BLaER1 treated with 17β-estradiol and CSF1 and Interleukin-3, amounts not matched to agents 10 nM and 100 nM (cell line): ENCODE data around the gene RAB5IF.

ENCODE experiments used
- H3K27ac ChIP-seq, 11 experiments: shearing (Covaris generic); formaldehyde crosslinking; 2 replicates each; pipeline ENCODE4 v1.8.1; 2022
- H3K27me3 ChIP-seq, 11 experiments: shearing (Covaris generic); formaldehyde crosslinking; 2 replicates each; pipeline ENCODE4 v1.8.1; 2022
- H3K36me3 ChIP-seq, 11 experiments: shearing (Covaris generic); formaldehyde crosslinking; 2 replicates each; pipeline ENCODE4 v1.8.1; 2022
- H3K4me1 ChIP-seq, 10 experiments: shearing (Covaris generic); formaldehyde crosslinking; 2 replicates each; pipeline ENCODE4 v1.8.1; 2022
- H3K4me2 ChIP-seq, 11 experiments: shearing (Covaris generic); formaldehyde crosslinking; 2 replicates each; pipeline ENCODE4 v1.8.1; 2022
- H3K4me3 ChIP-seq, 10 experiments: shearing (Covaris generic); formaldehyde crosslinking; 2 replicates each; pipeline ENCODE4 v1.8.1; 2022
- H3K9ac ChIP-seq, 11 experiments: shearing (Covaris generic); formaldehyde crosslinking; 2 replicates each; pipeline ENCODE4 v1.8.1; 2022
- H3K9me3 ChIP-seq, 11 experiments: shearing (Covaris generic); formaldehyde crosslinking; replicated peaks in 1 of 11; 2 replicates each; pipeline ENCODE4 v1.8.1; 2022
- H4K20me1 ChIP-seq, 11 experiments: shearing (Covaris generic); formaldehyde crosslinking; 2 replicates each; pipeline ENCODE4 v1.8.1; 2022
- Cebpa-rat ChIP-seq, 11 experiments: shearing (Covaris generic); IDR thresholded peaks; 2 replicates each; pipeline ENCODE4 v1.8.1; 2022

Gene RAB5IF

GRCh38 chr20:36582322-36582721 is 23.3 kb upstream of the RAB5IF start:
- H3K27me3 ChIP-seq = no peaks in the 10 kb centered on the region
- H3K27ac ChIP-seq = no peak overlapping the region
- no peak for TF ChIP-seq Cebpa-rat (IDR thresholded peaks at IDR 0.05)
- no peak overlapping the region for H3K4me3 ChIP-seq
- no peak overlapping the region for H3K4me2 ChIP-seq
- H3K9ac ChIP-seq = peak overlapping the region in 1 of 11 experiments; percentile 2; a peak in 1 of 22 replicates
- H3K4me1 ChIP-seq = peaks cover 0 to 54% (median 40%) of the 10 kb centered on the region in 10 experiments; a peak in 16 of 20 replicates
- no peaks in the 10 kb centered on the region for H3K9me3 ChIP-seq
- peaks cover 10 to 100% (median 100%) of the 10 kb centered on the region in 11 experiments; a peak in 21 of 22 replicates for H4K20me1 ChIP-seq
- H3K36me3 ChIP-seq = peaks cover 55 to 100% (median 99%) of the 10 kb centered on the region in 11 experiments

DNA sequence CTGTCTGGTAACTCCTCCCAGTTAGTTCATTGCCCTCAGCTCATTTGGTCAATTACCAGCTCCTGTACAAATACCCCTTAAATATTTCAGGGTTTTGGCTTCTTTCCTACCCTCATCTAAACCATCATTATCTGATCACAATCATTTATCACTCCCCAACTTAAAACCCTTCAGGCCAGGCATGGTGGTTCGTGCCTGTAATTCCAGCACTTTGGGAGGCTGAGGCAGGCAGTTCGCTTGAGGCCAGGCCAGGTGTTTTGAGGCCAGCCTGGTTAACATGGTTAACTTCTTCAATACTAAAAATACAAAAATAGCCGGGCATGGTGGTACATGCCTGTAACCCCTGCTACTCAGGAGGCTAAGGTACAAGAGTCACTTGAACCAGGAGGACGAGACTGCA is 22.8 kb upstream of the RAB5IF start:
- Histone ChIP-seq H3K36me3 (peaks cover 57 to 100% (median 99%) of the 10 kb centered on the region in 11 experiments), H3K9ac (peak overlapping the region in 1 of 11 experiments; percentile 2; a peak in 1 of 22 replicates), H4K20me1 (peaks cover 7 to 100% (median 100%) of the 10 kb centered on the region in 11 experiments; a peak in 21 of 22 replicates), H3K4me2 (no peak overlapping the region; a peak in 2 of 22 replicates), H3K4me3 (no peak overlapping the region), H3K27me3 (no peaks in the 10 kb centered on the region), H3K27ac (no peak overlapping the region), H3K9me3 (no peaks in the 10 kb centered on the region), H3K4me1 (peaks cover 0 to 51% (median 40%) of the 10 kb centered on the region in 10 experiments; a peak in 16 of 20 replicates)
- TF ChIP-seq Cebpa-rat (IDR thresholded peaks at IDR 0.05) = no peak

DNA sequence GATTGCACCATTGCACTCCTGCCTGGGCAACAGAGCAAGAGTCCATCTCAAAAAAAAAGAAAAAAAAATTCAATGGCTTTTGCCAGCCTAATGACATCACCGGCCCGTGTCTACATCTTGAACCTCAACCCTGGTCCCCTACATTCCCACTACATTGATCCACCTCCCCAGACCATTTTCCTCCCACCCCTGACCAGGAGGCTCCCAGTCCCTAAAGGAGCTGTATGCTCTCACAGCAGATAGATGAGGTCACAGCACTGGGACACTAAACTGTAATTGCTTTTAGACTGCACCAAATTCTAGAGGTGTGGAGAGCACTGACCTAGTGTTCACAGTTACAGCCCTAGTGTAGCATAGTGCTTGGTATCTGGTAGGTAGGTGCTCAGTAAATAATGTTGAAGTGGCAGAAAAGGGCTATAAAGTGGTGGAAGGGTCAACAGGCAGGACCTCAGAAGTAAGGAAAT is 21.5 kb upstream of the RAB5IF start:
- H3K27ac ChIP-seq = no peak overlapping the region
- H3K4me2 ChIP-seq = peak overlapping the region in 5 of 11 experiments; percentile 3 to 41 (median 24); a peak in 7 of 22 replicates
- no peak overlapping the region for H3K4me3 ChIP-seq
- H3K9ac ChIP-seq = no peak overlapping the region
- peaks cover 0 to 100% (median 100%) of the 10 kb centered on the region in 11 experiments; a peak in 21 of 22 replicates for H4K20me1 ChIP-seq
- peaks cover 0 to 48% (median 40%) of the 10 kb centered on the region in 10 experiments; a peak in 16 of 20 replicates for H3K4me1 ChIP-seq
- no peaks in the 10 kb centered on the region for H3K27me3 ChIP-seq
- TF ChIP-seq Cebpa-rat (IDR thresholded peaks at IDR 0.05) = no peak
- H3K36me3 ChIP-seq = peaks cover 51 to 100% (median 99%) of the 10 kb centered on the region in 11 experiments
- no peaks in the 10 kb centered on the region for H3K9me3 ChIP-seq

- peak overlapping the region in 3 of 11 experiments; percentile 19 to 47 (median 36); a peak in 3 of 22 replicates for H3K9ac ChIP-seq
- peak overlapping the region in 6 of 11 experiments; percentile 14 to 41 (median 38); a peak in 9 of 22 replicates for H3K4me2 ChIP-seq
- peaks cover 39 to 100% (median 99%) of the 10 kb centered on the region in 11 experiments for H3K36me3 ChIP-seq
- no peaks in the 10 kb centered on the region for H3K9me3 ChIP-seq
- H3K27me3 ChIP-seq = no peaks in the 10 kb centered on the region
- H3K27ac ChIP-seq = peak overlapping the region in 6 of 11 experiments; percentile 0 to 31 (median 16); a peak in 4 of 22 replicates
- TF ChIP-seq Cebpa-rat (IDR thresholded peaks at IDR 0.05) = no peak
- no peak overlapping the region for H3K4me3 ChIP-seq
- H4K20me1 ChIP-seq = peaks cover 0 to 100% (median 100%) of the 10 kb centered on the region in 11 experiments; a peak in 20 of 22 replicates
- H3K4me1 ChIP-seq = peaks cover 0 to 48% (median 41%) of the 10 kb centered on the region in 10 experiments; a peak in 16 of 20 replicates
Measured at GRCh38 chr20:36585410-36586125, 20.0 kb upstream of the RAB5IF start.

DNA sequence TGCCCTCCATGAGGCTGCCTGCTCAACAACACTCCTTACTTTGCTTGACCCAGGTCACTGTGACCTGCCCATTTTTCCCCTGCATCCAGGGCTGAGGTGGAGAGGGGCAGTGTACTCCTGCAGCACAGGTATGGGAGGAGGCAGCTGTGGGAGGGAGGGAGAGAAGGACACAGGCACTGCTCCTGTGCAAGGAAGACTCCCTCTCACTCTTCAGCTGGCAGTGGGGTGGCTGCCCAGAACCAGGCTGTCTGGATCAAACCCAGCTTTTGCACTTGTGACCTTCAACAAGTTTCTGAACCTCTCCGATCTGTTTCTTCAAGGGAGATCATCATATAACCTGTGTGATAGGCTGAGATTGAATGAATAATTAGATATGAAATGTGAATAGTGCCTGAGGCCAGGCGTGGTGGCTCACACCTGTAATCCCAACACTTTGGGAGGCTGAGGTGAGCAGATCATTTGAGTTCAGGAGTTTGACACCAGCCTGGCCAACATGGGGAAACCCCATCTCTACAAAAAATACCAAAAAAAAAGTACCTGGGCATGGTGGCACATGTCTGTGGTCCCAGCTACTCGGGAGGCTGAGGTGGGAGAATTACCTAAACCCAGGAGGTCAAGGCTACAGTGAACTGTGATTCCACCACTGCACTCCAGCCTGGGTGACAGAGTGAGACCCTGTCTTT is 18.1 kb upstream of the RAB5IF start:
- no peaks in the 10 kb centered on the region for H3K27me3 ChIP-seq
- no peak overlapping the region for H3K4me2 ChIP-seq
- TF ChIP-seq Cebpa-rat (IDR thresholded peaks at IDR 0.05) = no peak
- no peak overlapping the region for H3K9ac ChIP-seq
- no peak overlapping the region for H3K4me3 ChIP-seq
- no peaks in the 10 kb centered on the region for H3K9me3 ChIP-seq
- peaks cover 33 to 100% (median 98%) of the 10 kb centered on the region in 11 experiments for H3K36me3 ChIP-seq
- H3K4me1 ChIP-seq = peaks cover 7 to 57% (median 45%) of the 10 kb centered on the region in 10 experiments; a peak in 19 of 20 replicates
- H3K27ac ChIP-seq = no peak overlapping the region
- peaks cover 0 to 100% (median 100%) of the 10 kb centered on the region in 11 experiments; a peak in 20 of 22 replicates for H4K20me1 ChIP-seq

DNA sequence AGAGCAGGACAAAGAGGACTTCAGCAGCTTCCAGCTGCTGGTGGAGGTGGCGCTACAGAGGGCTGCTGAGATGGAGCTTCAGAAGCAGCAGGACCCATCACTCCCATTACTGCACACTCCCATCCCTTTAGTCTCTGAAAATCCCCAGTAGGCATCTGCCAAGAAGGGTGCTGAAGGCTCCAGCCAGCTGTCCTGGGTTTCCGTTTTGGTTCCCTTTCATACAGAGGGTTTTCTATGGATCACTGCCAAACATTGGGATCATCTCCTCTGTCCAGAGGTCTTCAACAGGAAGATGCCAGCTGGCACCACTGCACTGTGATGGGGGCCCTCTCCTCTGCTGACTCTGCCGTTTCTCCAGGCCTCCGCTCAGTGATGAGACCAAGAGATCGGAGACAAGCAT is 14.3 kb upstream of the RAB5IF start:
- H3K36me3 ChIP-seq = peaks cover 26 to 91% (median 86%) of the 10 kb centered on the region in 11 experiments
- no peak overlapping the region for H3K4me3 ChIP-seq
- H3K9ac ChIP-seq = peak overlapping the region in 1 of 11 experiments; percentile 15; a peak in 3 of 22 replicates
- H3K27ac ChIP-seq = peak overlapping the region in 2 of 11 experiments; percentile 24 to 36; a peak in 3 of 22 replicates
- H4K20me1 ChIP-seq = peaks cover 0 to 92% (median 90%) of the 10 kb centered on the region in 11 experiments; a peak in 20 of 22 replicates
- peaks cover 35 to 57% (median 45%) of the 10 kb centered on the region in 10 experiments for H3K4me1 ChIP-seq
- H3K4me2 ChIP-seq = no peak overlapping the region
- H3K27me3 ChIP-seq = no peaks in the 10 kb centered on the region
- no peaks in the 10 kb centered on the region for H3K9me3 ChIP-seq
- TF ChIP-seq Cebpa-rat (IDR thresholded peaks at IDR 0.05) = no peak

GRCh38 chr20:36591854-36592641 is 13.5 kb upstream of the RAB5IF start:
- Histone ChIP-seq H3K27me3 (no peaks in the 10 kb centered on the region), H3K9ac (no peak overlapping the region; a peak in 1 of 22 replicates), H4K20me1 (peaks cover 0 to 85% (median 82%) of the 10 kb centered on the region in 11 experiments; a peak in 20 of 22 replicates), H3K9me3 (no peaks in the 10 kb centered on the region), H3K4me1 (peaks cover 37 to 63% (median 47%) of the 10 kb centered on the region in 10 experiments), H3K36me3 (peaks cover 26 to 91% (median 79%) of the 10 kb centered on the region in 11 experiments), H3K27ac (peak overlapping the region in 3 of 11 experiments; percentile 39 to 56 (median 45); a peak in 3 of 22 replicates), H3K4me3 (no peak overlapping the region), H3K4me2 (no peak overlapping the region)
- TF ChIP-seq Cebpa-rat (IDR thresholded peaks at IDR 0.05) = no peak
